GM13976 (cell line): ENCODE results near the gene KIF15.
"Not testable (repeated sequence)": the region's sequence is repeated elsewhere in the genome, so short reads cannot be mapped to it uniquely, and the experiment has no call there.

Source experiments
- DNase-seq: peaks from one replicate; pipeline ENCODE4 v3.0.0; 2012; ENCODE audit warnings: low spot score
- CTCF ChIP-seq: IDR thresholded peaks from 2 replicates; pipeline ENCODE4 v1.5.1; 2012; ENCODE audit warnings: borderline replicate concordance, mild to moderate bottlenecking; ENCODE audit not compliant: insufficient read depth; ENCODE audit errors: extremely low read depth, missing control alignments, control extremely low read depth
- in situ Hi-C: fragments of 300-500 bp; cut with MboI; formaldehyde crosslinking; loops from one replicate; pipeline ENCODE4 v1.12.0; 2022; ENCODE audit warnings: low sequenced_read_pairs, mixed read lengths, inconsistent platforms; ENCODE audit not compliant: unreplicated experiment

The KIF15 gene

GRCh38 chr3:44782891-44783290 lies 21.3 kb downstream of the KIF15 start:
- no peak for TF ChIP-seq CTCF
- DNase-seq: no peak
- in situ Hi-C loops: no loop called here

GRCh38 chr3:44795197-44795596 lies 33.6 kb downstream of the KIF15 start:
- in situ Hi-C loops: no loop called here
- DNase-seq: no peak
- TF ChIP-seq CTCF: no peak

GRCh38 chr3:44802011-44802410 lies 40.4 kb downstream of the KIF15 start:
- DNase-seq: no peak
- TF ChIP-seq CTCF: no peak
- in situ Hi-C loops: no loop called here

- DNase-seq: no peak
- in situ Hi-C loops: no loop called here
- no peak for TF ChIP-seq CTCF
These were observed 41.7 kb downstream of the KIF15 start for GRCh38 chr3:44803298-44803697.

- no peak for DNase-seq
- in situ Hi-C loops: no loop called here
- TF ChIP-seq CTCF: no peak
These were observed 44.4 kb downstream of the KIF15 start for GRCh38 chr3:44805960-44806359.

- no peak for TF ChIP-seq CTCF
- in situ Hi-C loops: no loop called here
These were observed 53.2 kb downstream of the KIF15 start for GRCh38 chr3:44814751-44815150.

GRCh38 chr3:44816334-44816733 lies 54.7 kb downstream of the KIF15 start:
- DNase-seq, in situ Hi-C loops: not testable (repeated sequence)

More at GRCh38 chr3:44814751-44815150, 53.2 kb downstream of the KIF15 start:
- no peak for DNase-seq

- in situ Hi-C loops, DNase-seq: not testable (repeated sequence)
These were observed 59.6 kb downstream of the KIF15 start for GRCh38 chr3:44821206-44821605.
